BJ (cell line): ENCODE data around the gene CCR7. TPM values are rescaled to one million over a fixed set of nuclear protein-coding genes. Genes with fewer than 3 reads are reported as not detected.
A peak's percentile ranks its signal among the peaks of the same experiment; 100 is the strongest.
"Not testable (repeated sequence)": the region's sequence is repeated elsewhere in the genome, so short reads cannot be mapped to it uniquely, and the experiment has no call there.

Source experiments
- CTCF ChIA-PET: fragments of 350-600 bp; formaldehyde crosslinking; extraction: SDS; loops from one replicate; lab custom pipeline; 2021; ENCODE audit warnings: antibody characterized with exemption, inconsistent platforms; lab: Yijun Ruan, JAX
- POLR2A ChIA-PET: fragments of 300-600 bp; sonication (Branson Sonifier 250); formaldehyde crosslinking; extraction: SDS; loops from one replicate; lab custom pipeline; 2021; ENCODE audit warnings: antibody characterized with exemption; lab: Charles Lee
- DNase-seq: peaks from one replicate; pipeline ENCODE4 v3.0.0-alpha.2; 2011; ENCODE audit warnings: low read depth
- H3K27me3 ChIP-seq: 2 replicates; pipeline ENCODE4 v1.6.0; 2011; ENCODE audit warnings: low read length; ENCODE audit not compliant: control insufficient read depth, insufficient read depth
- H3K36me3 ChIP-seq: 2 replicates; pipeline ENCODE4 v1.5.1; 2011; ENCODE audit warnings: low read length; ENCODE audit not compliant: control insufficient read depth, insufficient read depth
- H3K4me3 ChIP-seq: 2 replicates; pipeline ENCODE4 v1.5.1; 2011; ENCODE audit warnings: low read depth, mild to moderate bottlenecking, control low read depth, low read length
- CTCF ChIP-seq: IDR thresholded peaks from 2 replicates; pipeline ENCODE4 v1.5.1; 2011; ENCODE audit warnings: low read depth, mild to moderate bottlenecking, control low read depth, inconsistent platforms, low read length, moderate library complexity; ENCODE audit not compliant: insufficient read depth
- polyA plus RNA-seq: library from polyadenylated mRNA; depleted of rRNA; stranded (reverse); fragments of >200 nt; gene quantifications from 2 replicates; pipeline ENCODE4 v1.2.3, GENCODE V29; 2011

The CCR7 gene
- polyA plus RNA-seq, 1 experiment = 0.45 TPM

GRCh38 chr17:40548982-40549685 lies 16.1 kb downstream of the CCR7 start:
- TF ChIP-seq CTCF = no peak
- Histone ChIP-seq H3K27me3 (no peaks in the 10 kb centered on the region), H3K36me3 (no peaks in the 10 kb centered on the region), H3K4me3 (no peak overlapping the region)
- POLR2A ChIA-PET = interaction anchor here (0.6 to 1.5 kb wide), 5 partner anchors 12 to 239 kb away, joined by 3 to 5 read pairs (median 3); no protein-coding TSS in a partner anchor
- CTCF ChIA-PET = interaction anchor here (0.6 to 19.2 kb wide), 8 partner anchors 9 to 1114 kb away, joined by 3 to 382 read pairs (median 3); no protein-coding TSS in a partner anchor
- DNase-seq = peak; percentile 82

GRCh38 chr17:40548491-40548981 lies 16.7 kb downstream of the CCR7 start:
- ChIA-PET POLR2A (interaction anchor here (0.7 to 1.5 kb wide), 3 partner anchors 14 to 214 kb away, joined by 3 to 5 read pairs (median 3); no protein-coding TSS in a partner anchor), CTCF (interaction anchor here (0.9 to 19.2 kb wide), 8 partner anchors 11 to 1114 kb away, joined by 3 to 382 read pairs (median 4); no protein-coding TSS in a partner anchor)
- no peak for DNase-seq
- no peak for TF ChIP-seq CTCF
- H3K27me3 ChIP-seq = no peaks in the 10 kb centered on the region
- no peak overlapping the region for H3K4me3 ChIP-seq
- no peaks in the 10 kb centered on the region for H3K36me3 ChIP-seq

GRCh38 chr17:40547785-40548478 lies 17.3 kb downstream of the CCR7 start:
- ChIA-PET POLR2A (interaction anchor here (0.6 kb wide), 1 partner anchor 179 kb away, joined by 3 read pairs; no protein-coding TSS in a partner anchor), CTCF (interaction anchor here (0.7 to 19.2 kb wide), 6 partner anchors 11 to 244 kb away, joined by 3 to 382 read pairs (median 4); no protein-coding TSS in a partner anchor)
- Histone ChIP-seq H3K4me3 (no peak overlapping the region), H3K36me3 (no peaks in the 10 kb centered on the region), H3K27me3 (no peaks in the 10 kb centered on the region)
- TF ChIP-seq CTCF = no peak
- no peak for DNase-seq

- POLR2A ChIA-PET = interaction anchor here (0.6 kb wide), 1 partner anchor 178 kb away, joined by 3 read pairs; no protein-coding TSS in a partner anchor
- CTCF ChIA-PET = interaction anchor here (0.7 to 19.2 kb wide), 6 partner anchors 11 to 243 kb away, joined by 3 to 382 read pairs (median 4); no protein-coding TSS in a partner anchor
Measured at GRCh38 chr17:40547079-40547784, 18.0 kb downstream of the CCR7 start.

GRCh38 chr17:40546497-40546896 lies 18.8 kb downstream of the CCR7 start:
- H3K36me3 ChIP-seq, H3K27me3 ChIP-seq, DNase-seq, POLR2A ChIA-PET, H3K4me3 ChIP-seq: not testable (repeated sequence)
- CTCF ChIA-PET = interaction anchor here (1.8 to 19.2 kb wide), 2 partner anchors 10 to 13 kb away, joined by 4 to 382 read pairs; no protein-coding TSS in a partner anchor

More at GRCh38 chr17:40547079-40547784, 18.0 kb downstream of the CCR7 start:
- Histone ChIP-seq H3K36me3 (no peaks in the 10 kb centered on the region), H3K27me3 (no peaks in the 10 kb centered on the region), H3K4me3 (no peak overlapping the region)
- no peak for DNase-seq
- TF ChIP-seq CTCF = no peak
